GM23338 (cell line): ENCODE data around the gene DOCK2. TPM values are rescaled to one million over a fixed set of nuclear protein-coding genes. Genes with fewer than 3 reads are reported as not detected.

Experiments
- ATAC-seq: fragments of 200-7000 bp; cut with Tn5 transposase; 3 replicates; pipeline ENCODE4 v1.9.1; 2020
- DNase-seq: peaks from one replicate; pipeline ENCODE4 v3.0.0-alpha.2; 2015; ENCODE audit warnings: low spot score
- H2AFZ ChIP-seq: fragments of 200-600 bp; sonication (generic); 2 replicates; pipeline ENCODE4 v1.8.0; 2016; ENCODE audit warnings: antibody characterized with exemption, mild to moderate bottlenecking, moderate library complexity
- H3F3A ChIP-seq: fragments of 200-600 bp; sonication (generic); replicated peaks from 2 replicates; pipeline ENCODE4 v1.8.0; 2017; ENCODE audit warnings: antibody characterized with exemption, mixed run types, low read depth
- H3K27ac ChIP-seq: fragments of 200-600 bp; sonication (generic); 2 replicates; pipeline ENCODE4 v1.6.1; 2016; ENCODE audit warnings: low read depth
- H3K27me3 ChIP-seq: fragments of 200-600 bp; sonication (generic); 2 replicates; pipeline ENCODE4 v1.8.0; 2016; ENCODE audit warnings: mild to moderate bottlenecking, mixed run types, moderate library complexity; ENCODE audit not compliant: insufficient read depth
- H3K36me3 ChIP-seq: fragments of 200-600 bp; sonication (generic); 2 replicates; pipeline ENCODE4 v1.8.0; 2016; ENCODE audit warnings: mild to moderate bottlenecking; ENCODE audit not compliant: insufficient read depth
- H3K4me1 ChIP-seq: fragments of 200-600 bp; sonication (generic); 2 replicates; pipeline ENCODE4 v1.8.0; 2016; ENCODE audit warnings: mild to moderate bottlenecking, moderate library complexity; ENCODE audit not compliant: insufficient read depth
- H3K4me2 ChIP-seq: fragments of 200-600 bp; sonication (generic); 2 replicates; pipeline ENCODE4 v1.7.1; 2017; ENCODE audit warnings: mixed run types
- H3K4me3 ChIP-seq: fragments of 200-600 bp; sonication (generic); 2 replicates; pipeline ENCODE4 v1.6.1; 2016; ENCODE audit warnings: mixed run types
- H3K79me2 ChIP-seq: fragments of 200-600 bp; sonication (generic); replicated peaks from 2 replicates; pipeline ENCODE4 v1.8.0; 2017; ENCODE audit warnings: mild to moderate bottlenecking; ENCODE audit not compliant: insufficient read depth
- H3K9me2 ChIP-seq: fragments of 200-600 bp; sonication (generic); 2 replicates; pipeline ENCODE4 v1.8.0; 2017; ENCODE audit not compliant: insufficient read depth
- H4K20me1 ChIP-seq: fragments of 200-600 bp; sonication (generic); replicated peaks from 2 replicates; pipeline ENCODE4 v1.8.0; 2017; ENCODE audit warnings: mild to moderate bottlenecking; ENCODE audit not compliant: insufficient read depth
- H3K27ac Mint-ChIP-seq: 2 replicates; pipeline ENCODE4 v1.8.0; 2020; ENCODE audit warnings: inconsistent platforms, mild to moderate bottlenecking, moderate library complexity, mixed read lengths
- H3K27me3 Mint-ChIP-seq: 3 replicates; pipeline ENCODE4 v1.8.0; 2022; ENCODE audit warnings: low read depth, mild to moderate bottlenecking, moderate library complexity, mixed read lengths, inconsistent platforms; ENCODE audit not compliant: insufficient read depth, poor library complexity
- H3K36me3 Mint-ChIP-seq: 3 replicates; pipeline ENCODE4 v1.8.0; 2021; ENCODE audit warnings: low read depth, mild to moderate bottlenecking, inconsistent platforms, moderate library complexity, mixed read lengths
- H3K4me1 Mint-ChIP-seq: 3 replicates; pipeline ENCODE4 v1.8.0; 2020; ENCODE audit warnings: mild to moderate bottlenecking, inconsistent platforms, mixed read lengths
- H3K4me3 Mint-ChIP-seq: 3 replicates; pipeline ENCODE4 v1.8.0; 2021; ENCODE audit warnings: moderate library complexity, mild to moderate bottlenecking, inconsistent platforms, mixed read lengths
- H3K9me3 Mint-ChIP-seq: 3 replicates; pipeline ENCODE4 v1.8.0; 2020; ENCODE audit warnings: moderate library complexity, mild to moderate bottlenecking, inconsistent platforms, mixed read lengths
- CREB1 ChIP-seq: fragments of 250-450 bp; sonication (Bioruptor Pico); IDR thresholded peaks from 2 replicates; pipeline ENCODE4 v1.5.0; 2020; ENCODE audit warnings: low read depth, mild to moderate bottlenecking, moderate library complexity
- ETS1 ChIP-seq: IDR thresholded peaks from 2 replicates; pipeline ENCODE4 v1.6.1; 2016; ENCODE audit warnings: antibody characterized with exemption
- EZH2 ChIP-seq: fragments of 200-600 bp; sonication (generic); IDR thresholded peaks from one replicate; pipeline ENCODE4 v1.8.0; 2017; ENCODE audit warnings: antibody characterized with exemption, mild to moderate bottlenecking, low read depth; ENCODE audit not compliant: unreplicated experiment
- EZH2phosphoT487 ChIP-seq: fragments of 200-600 bp; sonication (generic); IDR thresholded peaks from one replicate; pipeline ENCODE4 v1.8.1; 2018; ENCODE audit warnings: antibody characterized with exemption; ENCODE audit not compliant: unreplicated experiment
- JUNB ChIP-seq: IDR thresholded peaks from one replicate; pipeline ENCODE4 v1.6.1; 2016; ENCODE audit warnings: antibody characterized with exemption; ENCODE audit not compliant: unreplicated experiment
- REST ChIP-seq: IDR thresholded peaks from one replicate; pipeline ENCODE4 v1.6.1; 2018; ENCODE audit warnings: antibody characterized with exemption; ENCODE audit not compliant: unreplicated experiment
- ZNF114 ChIP-seq: fragments of 250-450 bp; sonication (Bioruptor Pico); IDR thresholded peaks from 2 replicates; pipeline ENCODE4 v1.5.0; 2020; ENCODE audit warnings: mild to moderate bottlenecking, moderate library complexity
- ZNF331 ChIP-seq: fragments of 250-450 bp; sonication (Bioruptor Pico); IDR thresholded peaks from 2 replicates; pipeline ENCODE4 v1.5.0; 2020; ENCODE audit warnings: low read depth, mild to moderate bottlenecking, moderate library complexity
- polyA plus RNA-seq: library from polyadenylated mRNA; unstranded; fragments of >200 nt; fragmentation: Nextera tagmentation; extraction: Ambion mirVana; gene quantifications from 2 replicates; pipeline ENCODE4 v1.2.1, GENCODE V29; 2016
- total RNA-seq: library from RNA; depleted of rRNA; stranded (reverse); fragments of >200 nt; shearing (Covaris generic); gene quantifications from 2 replicates; pipeline ENCODE4 v1.2.3, GENCODE V29; 2014
- TF ChIP-seq, protein P1 (sequence below), 2 experiments: fragments of 200-600 bp in 1 of 2; sonication (generic) in 1 of 2; conservative IDR thresholded peaks; 2 replicates each; pipeline versions ENCODE4 v1.5.1 to v1.6.1; 2016 to 2017; ENCODE audit warnings: antibody characterized with exemption in 2 of 2, low read depth in 2 of 2, mild to moderate bottlenecking in 2 of 2, moderate library complexity in 1 of 2

Gene DOCK2
- total and polyA plus RNA-seq, 2 experiments from 2014 or later, result 3.7 to 9.4 TPM

GRCh38 chr5:170082701-170083100, 445.6 kb downstream of the DOCK2 start (continued):
- TF ChIP-seq, protein P1, sequence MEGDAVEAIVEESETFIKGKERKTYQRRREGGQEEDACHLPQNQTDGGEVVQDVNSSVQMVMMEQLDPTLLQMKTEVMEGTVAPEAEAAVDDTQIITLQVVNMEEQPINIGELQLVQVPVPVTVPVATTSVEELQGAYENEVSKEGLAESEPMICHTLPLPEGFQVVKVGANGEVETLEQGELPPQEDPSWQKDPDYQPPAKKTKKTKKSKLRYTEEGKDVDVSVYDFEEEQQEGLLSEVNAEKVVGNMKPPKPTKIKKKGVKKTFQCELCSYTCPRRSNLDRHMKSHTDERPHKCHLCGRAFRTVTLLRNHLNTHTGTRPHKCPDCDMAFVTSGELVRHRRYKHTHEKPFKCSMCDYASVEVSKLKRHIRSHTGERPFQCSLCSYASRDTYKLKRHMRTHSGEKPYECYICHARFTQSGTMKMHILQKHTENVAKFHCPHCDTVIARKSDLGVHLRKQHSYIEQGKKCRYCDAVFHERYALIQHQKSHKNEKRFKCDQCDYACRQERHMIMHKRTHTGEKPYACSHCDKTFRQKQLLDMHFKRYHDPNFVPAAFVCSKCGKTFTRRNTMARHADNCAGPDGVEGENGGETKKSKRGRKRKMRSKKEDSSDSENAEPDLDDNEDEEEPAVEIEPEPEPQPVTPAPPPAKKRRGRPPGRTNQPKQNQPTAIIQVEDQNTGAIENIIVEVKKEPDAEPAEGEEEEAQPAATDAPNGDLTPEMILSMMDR (conservative IDR thresholded peaks at IDR 0.05; ENCODE audit: low read depth in 2 of 2), result no peak
- no peak for TF ChIP-seq EZH2

GRCh38 chr5:170087168-170087817, 450.2 kb downstream of the DOCK2 start:
- Mint-ChIP-seq H3K27me3 (peaks cover 3% of the 10 kb centered on the region), H3K27ac (no peak overlapping the region), H3K36me3 (no peaks in the 10 kb centered on the region), H3K4me3 (no peak overlapping the region), H3K9me3 (no peaks in the 10 kb centered on the region; the same call in 2 of the 3 replicates), H3K4me1 (no peaks in the 10 kb centered on the region)
- no peak overlapping the region for H2AFZ ChIP-seq
- H3K4me3 ChIP-seq, result no peak overlapping the region
- no peaks in the 10 kb centered on the region for H3K27me3 ChIP-seq
- no peak overlapping the region for H3K27ac ChIP-seq
- H3K4me2 ChIP-seq, result no peak overlapping the region
- peaks cover 8% of the 10 kb centered on the region; the same call in 1 of the 2 replicates for H3K9me2 ChIP-seq
- H3K4me1 ChIP-seq, result no peaks in the 10 kb centered on the region
- no peaks in the 10 kb centered on the region for H3K79me2 ChIP-seq
- no peaks in the 10 kb centered on the region for H4K20me1 ChIP-seq
- ATAC-seq (no peak), DNase-seq (no peak)
- no peaks in the 10 kb centered on the region for H3K36me3 ChIP-seq
- no peaks in the 10 kb centered on the region for H3F3A ChIP-seq
- TF ChIP-seq CREB1, result no peak
- TF ChIP-seq EZH2, result no peak
- TF ChIP-seq REST, result no peak
- TF ChIP-seq ZNF114 (CRISPR knock-in tag), result no peak
- no peak for TF ChIP-seq ETS1
- no peak for TF ChIP-seq EZH2phosphoT487
- TF ChIP-seq ZNF331 (CRISPR knock-in tag), result no peak
- no peak for TF ChIP-seq JUNB
- TF ChIP-seq, protein P1 (conservative IDR thresholded peaks at IDR 0.05; ENCODE audit: low read depth in 2 of 2), result no peak
